GM19452 (cell line): ENCODE results near the gene HOXB5.

Experiments used
- ATAC-seq: cut with Tn5 transposase; IDR thresholded peaks from one replicate; pipeline ENCODE4 v1.9.1; 2021; ENCODE audit not compliant: unreplicated experiment

HOXB5 gene

DNA sequence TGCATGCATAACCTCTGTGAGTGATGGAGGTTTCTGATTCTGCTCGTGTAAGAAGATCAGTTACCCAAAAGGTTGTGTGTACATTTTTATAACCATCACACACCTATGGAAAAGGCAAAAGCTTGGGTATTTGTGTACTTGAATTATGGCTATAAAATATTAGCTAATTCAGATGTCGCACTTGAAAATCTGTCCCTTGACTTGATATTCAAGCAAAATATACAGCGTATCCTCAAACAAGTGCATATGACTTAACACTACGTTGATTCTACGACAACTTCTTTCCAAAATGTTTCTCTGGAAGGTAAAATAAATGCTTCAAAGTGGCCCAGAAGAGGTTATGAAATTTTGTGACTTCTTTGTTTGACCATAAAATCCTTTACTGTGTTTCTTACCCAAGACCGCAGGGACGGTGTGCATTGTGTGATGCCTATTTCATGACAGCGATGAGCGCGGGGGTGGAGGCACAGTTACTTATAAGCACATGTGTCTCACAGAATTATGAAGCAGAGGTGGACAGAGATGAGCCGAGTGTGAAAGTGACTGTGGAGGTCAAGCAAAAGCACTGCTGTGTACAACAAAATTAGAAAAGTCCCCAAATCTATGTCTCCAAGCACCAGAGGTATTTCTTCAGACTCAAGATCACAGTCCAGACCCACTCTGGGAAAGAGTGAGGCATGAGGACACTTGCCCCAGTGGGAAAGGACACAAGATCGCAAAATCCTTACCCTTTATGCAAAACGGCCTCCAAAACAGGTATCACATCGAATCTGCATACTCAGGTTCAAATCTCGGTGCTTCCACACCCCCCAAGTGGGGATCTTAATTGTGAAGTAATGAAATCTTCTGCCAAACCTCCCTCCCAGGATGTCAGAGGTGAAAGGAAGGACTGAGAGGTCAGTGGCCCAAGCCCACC lies 36.7 kb upstream of the HOXB5 start:
- no peak for ATAC-seq

- no peak for ATAC-seq
Measured at GRCh38 chr17:48629411-48629759, 35.8 kb upstream of the HOXB5 start.

DNA sequence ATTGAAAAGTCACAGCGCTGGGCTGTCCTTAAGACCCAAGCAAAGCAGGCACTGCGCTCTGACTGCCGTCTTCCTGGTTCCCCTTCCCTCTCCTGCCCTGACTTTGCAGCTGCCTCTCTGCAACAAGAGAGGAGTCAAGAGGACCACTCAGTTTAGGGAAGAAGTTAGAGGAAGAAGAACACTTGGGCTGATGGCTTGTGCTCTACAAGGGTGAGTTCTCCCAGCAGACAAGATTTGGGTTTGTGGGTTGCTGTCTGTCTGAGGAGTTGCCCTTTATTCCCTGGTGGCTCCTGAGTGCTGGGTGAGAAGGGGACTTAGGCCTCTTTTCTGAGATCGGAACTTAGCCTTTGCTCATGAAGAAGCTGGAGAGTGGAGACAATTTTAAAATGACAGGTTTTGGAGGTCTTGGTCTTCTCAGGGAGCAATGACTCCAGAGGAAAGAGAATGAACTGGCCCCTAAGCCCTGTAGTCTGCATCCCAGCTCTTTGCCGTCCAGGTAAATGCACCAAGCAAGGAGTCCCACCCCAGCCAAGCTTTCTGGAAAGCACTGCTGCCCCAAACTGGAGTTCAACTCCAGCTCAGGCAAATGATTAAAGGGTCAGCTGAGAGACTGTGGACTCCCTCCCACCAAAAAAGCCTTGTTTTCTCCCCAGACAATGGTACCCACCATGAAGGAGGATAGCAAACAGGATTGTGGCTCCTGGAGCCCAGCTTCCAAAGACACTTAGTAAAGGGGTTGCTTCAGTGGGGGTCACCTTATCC lies 35.3 kb upstream of the HOXB5 start:
- ATAC-seq, result no peak

DNA sequence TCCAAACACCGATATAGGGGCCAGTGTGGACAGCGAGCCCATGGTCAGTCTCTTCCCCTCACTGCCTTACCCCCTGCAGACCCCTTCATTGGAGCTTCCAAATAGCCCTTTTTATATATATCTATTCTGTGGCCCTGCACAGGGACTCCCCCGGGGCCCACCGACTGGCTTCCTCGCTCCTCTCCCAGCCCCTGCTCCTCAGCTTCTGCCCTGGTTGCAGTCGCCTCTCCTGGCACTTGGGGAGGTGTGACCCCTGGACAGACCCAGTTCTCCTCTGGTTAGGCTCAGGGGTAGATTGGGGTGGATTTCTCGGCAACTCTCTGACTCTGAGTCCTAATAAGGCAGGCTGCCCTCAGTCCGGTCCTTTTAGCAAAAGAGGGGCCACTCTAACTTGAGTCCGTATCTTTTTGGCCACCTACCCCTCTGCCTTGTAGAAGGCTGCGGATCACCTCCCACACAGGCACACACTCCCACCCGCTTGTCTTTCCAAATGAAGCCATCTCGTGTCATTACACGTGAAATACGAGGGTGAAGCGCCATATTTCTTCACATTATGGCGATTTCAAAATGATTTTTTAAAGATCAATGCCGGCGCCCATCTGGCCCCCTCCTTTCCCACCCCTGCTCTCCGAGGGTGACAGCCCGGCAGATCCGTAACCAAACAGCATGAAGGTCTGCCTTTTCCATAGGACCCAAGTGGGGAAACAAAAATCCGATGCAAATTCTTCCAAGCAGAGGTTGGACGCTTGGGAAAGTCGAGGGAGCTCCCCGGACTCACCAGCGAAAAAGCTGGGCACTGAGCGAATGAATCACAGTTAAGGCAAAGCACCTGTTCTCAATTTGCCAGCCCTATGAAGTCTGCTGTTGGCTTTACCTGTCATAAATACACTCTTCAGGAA lies 34.3 kb upstream of the HOXB5 start:
- no peak for ATAC-seq

GRCh38 chr17:48627118-48627597 lies 33.6 kb upstream of the HOXB5 start:
- ATAC-seq, result no peak

DNA sequence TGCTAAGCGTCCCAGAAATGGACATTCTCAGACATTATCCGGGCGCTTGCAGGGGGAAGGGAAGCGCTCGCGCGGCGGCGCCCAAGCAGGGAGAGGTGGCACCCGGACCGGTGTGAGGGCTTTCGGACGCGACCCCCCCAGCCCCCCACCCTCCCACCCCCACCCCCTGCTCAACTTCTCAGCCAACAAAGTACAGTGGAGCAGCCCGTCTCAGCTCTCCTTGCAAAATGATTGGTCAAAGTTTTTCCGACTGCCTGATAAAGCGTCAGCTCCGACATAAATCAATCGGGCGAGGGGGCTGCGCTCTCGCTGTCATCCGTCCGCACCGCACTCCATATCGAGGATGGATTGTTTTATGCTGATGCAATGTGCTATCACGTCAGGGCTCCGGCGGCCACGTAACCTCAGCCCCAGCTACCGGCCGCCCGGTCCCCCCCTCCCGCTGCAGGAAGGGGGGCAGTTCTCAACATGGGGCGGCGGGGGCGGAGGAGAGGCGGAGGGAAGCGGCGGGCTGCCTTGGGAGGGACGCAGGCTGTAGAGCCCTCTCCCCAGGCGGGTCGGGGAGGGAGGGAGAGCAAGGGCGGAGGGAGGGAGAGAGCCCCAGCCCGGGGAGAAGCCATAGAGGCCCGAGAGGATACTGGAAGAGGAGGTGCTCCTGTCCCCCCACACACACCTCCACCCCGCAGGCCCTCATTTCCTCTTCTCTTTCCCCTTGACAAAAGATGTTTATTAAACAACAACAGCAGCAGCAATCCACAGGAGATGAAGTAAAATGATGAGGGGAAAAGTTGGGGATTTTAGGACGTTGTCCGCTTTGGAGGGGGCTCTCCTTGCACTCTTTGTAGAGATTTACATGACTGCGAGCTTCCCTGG lies 32.9 kb upstream of the HOXB5 start, which contains the start of gene HOXB9:
Gene HOXB9, minus strand, starts transcription at position 114 of the 873 bp plus-strand sequence. Its CDS starts 89 bp downstream, at position 25.
- ATAC-seq, result no peak

DNA sequence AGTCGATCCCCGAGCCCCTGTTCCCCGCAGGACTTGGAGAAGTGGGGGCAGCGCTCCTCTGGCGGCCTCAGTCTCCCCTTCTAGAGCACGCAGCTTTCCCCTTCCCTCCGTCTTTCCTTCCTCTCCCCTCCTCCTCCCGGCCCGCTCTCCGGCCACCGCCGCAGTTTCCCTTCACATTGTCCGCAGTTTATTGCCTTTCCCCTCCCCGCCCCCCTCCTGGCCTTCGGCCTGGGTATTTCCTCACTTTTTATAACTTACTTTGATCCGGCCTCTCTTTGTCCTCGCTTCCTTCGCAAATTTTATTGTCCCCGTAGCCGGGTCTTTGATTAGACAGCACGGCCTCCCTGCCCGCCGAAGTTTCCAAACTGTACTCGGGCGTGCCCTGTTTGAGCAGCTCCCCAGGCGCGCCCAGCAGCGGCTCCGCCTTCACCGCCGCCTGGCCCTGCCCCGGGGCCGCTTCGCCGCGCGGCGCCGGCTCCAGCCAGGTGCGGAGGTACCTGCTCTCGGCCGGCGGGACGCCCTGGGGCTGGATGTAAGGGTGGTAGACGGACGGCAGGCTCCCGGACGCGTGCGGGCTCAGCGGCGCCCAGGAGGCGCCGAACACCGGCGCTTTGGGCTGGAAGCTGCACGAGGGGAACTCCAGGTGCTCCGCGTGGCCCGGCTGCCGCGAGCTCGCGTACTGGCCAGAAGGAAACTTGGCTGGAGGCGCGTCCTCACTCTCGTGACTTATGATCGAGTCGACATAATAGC lies 32.1 kb upstream of the HOXB5 start:
- ATAC-seq, result no peak

DNA sequence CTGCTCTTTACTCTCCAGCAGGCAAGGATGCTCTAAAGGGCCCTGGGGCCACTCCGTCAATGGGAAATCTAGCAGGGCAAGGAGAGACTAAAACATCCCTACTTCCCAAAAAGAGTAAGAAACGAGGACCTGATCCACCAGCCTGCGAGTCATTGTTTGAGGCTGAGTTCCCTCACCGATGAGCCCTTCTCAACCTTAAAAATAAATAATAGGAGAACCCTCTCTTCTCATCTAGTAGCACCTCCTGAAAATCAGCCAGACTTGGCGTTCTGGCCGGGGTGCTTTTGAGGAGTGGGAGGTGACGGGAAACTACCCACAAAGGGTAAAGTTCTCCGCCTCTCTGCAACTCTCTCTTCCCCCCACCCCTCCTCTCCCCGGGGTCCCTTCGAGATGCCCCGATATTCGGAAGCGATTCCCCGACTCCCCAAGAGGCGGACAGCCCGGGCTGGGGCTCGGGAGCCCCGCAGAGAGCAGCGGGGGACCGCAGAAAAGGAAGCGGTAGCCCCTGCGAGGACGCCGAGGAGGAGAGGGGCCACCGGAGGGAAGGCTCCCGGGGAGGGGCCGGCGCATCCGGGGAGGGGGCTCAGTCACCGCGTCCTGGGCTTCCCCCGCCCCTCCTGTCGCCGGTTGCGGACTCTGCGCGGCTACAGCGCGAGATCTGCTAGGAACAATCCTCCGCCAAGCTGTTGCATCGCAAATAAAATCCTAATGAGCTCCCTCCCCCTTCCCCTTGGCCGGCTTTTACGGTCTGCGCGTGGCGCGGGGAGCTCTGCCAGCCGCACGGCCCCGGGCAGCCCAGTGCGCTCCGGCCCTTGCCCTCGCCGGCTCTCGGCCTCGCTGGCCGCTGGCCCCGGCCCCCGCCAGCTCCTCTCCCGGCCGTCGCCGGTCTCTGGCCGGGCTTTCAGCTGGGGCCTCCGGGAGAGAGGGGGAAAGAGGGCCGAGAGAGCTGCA lies 31.2 kb upstream of the HOXB5 start:
- ATAC-seq, result no peak

GRCh38 chr17:48624118-48624517 lies 30.5 kb upstream of the HOXB5 start:
- ATAC-seq, result no peak

GRCh38 chr17:48623583-48623982 lies 30.0 kb upstream of the HOXB5 start:
- no peak for ATAC-seq

DNA sequence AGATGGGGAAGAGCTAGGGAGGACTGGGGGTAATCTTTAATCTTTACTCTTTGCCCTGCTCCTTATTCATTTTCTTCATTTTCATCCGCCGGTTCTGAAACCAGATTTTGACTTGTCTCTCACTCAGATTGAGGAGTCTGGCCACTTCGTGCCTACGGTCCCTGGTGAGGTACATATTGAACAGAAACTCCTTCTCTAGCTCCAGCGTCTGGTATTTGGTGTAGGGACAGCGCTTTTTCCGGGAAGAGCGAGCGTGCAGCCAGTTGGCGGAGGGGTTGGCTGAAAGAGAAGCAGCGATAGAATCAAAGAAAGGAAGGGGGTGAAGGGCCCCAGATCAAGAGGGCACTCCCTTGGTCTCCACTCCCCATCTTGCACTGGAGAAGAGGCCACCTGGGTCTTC lies 29.3 kb upstream of the HOXB5 start:
- ATAC-seq, result no peak

- ATAC-seq, result no peak
Measured at GRCh38 chr17:48621410-48622392, 28.1 kb upstream of the HOXB5 start.

GRCh38 chr17:48620461-48621139 lies 27.0 kb upstream of the HOXB5 start:
- ATAC-seq, result no peak

GRCh38 chr17:48619826-48620449 lies 26.4 kb upstream of the HOXB5 start:
- ATAC-seq, result no peak

GRCh38 chr17:48618256-48618896 lies 24.8 kb upstream of the HOXB5 start:
- no peak for ATAC-seq
